Peyer's patch (tissue), 4 donors: ENCODE results near the gene ENPP3. TPM values are rescaled to one million over a fixed set of nuclear protein-coding genes. Genes with fewer than 3 reads are reported as not detected.

ENCODE experiments used
- DNase-seq, 3 donors: peaks; one replicate each; pipeline ENCODE4 v3.0.0-alpha.2; 2017 to 2019
- H3K27ac ChIP-seq, 4 donors: fragments of 200-600 bp; sonication (generic); one replicate each; pipeline ENCODE4 v1.5.1; 2016 to 2019
- H3K27me3 ChIP-seq, 2 donors: fragments of 200-600 bp; sonication (generic); one replicate each; pipeline ENCODE4 v1.5.1; 2019
- H3K36me3 ChIP-seq, 3 donors: fragments of 200-600 bp; sonication (generic); one replicate each; pipeline ENCODE4 v1.5.1; 2016 to 2019
- H3K4me1 ChIP-seq, 4 donors: fragments of 200-600 bp; sonication (generic); one replicate each; pipeline ENCODE4 v1.5.1; 2016 to 2019
- H3K4me3 ChIP-seq, 4 donors: fragments of 200-600 bp; sonication (generic); 1 replicate in 3 of 4; 2 replicates in 1 of 4; pipeline ENCODE4 v1.5.1; 2016 to 2019; ENCODE audit warnings: mild to moderate bottlenecking in 1 of 4
- H3K9me3 ChIP-seq, 4 donors: fragments of 200-600 bp; sonication (generic); one replicate each; pipeline ENCODE4 v1.5.1; 2016 to 2019; ENCODE audit warnings: mild to moderate bottlenecking in 1 of 4
- POLR2A ChIP-seq, 2 donors: fragments of 450-650 bp; IDR thresholded peaks; one replicate each; pipeline ENCODE4 v1.5.1; 2017; ENCODE audit warnings: antibody characterized with exemption in 2 of 2, mild to moderate bottlenecking in 2 of 2, moderate library complexity in 2 of 2
- total RNA-seq, 4 donors: library from RNA; depleted of rRNA; stranded (reverse); fragments of >200 nt; gene quantifications; one replicate each; pipeline ENCODE4 v1.1.0, GENCODE V29; 2016
- TF ChIP-seq, protein P1 (sequence below), 6 experiments: fragments of 450-650 bp in 4 of 6; fragments of 200-600 bp in 2 of 6; sonication (generic) in 1 of 6; IDR thresholded peaks; one replicate each; pipeline ENCODE4 v1.5.1; 2017 to 2019; ENCODE audit warnings: antibody characterized with exemption in 6 of 6, mild to moderate bottlenecking in 3 of 6, moderate library complexity in 1 of 6

The ENPP3 gene
- total RNA-seq, 4 donors from 2014 or later, result 4.1 to 27.2 (median 18.0) TPM

DNA sequence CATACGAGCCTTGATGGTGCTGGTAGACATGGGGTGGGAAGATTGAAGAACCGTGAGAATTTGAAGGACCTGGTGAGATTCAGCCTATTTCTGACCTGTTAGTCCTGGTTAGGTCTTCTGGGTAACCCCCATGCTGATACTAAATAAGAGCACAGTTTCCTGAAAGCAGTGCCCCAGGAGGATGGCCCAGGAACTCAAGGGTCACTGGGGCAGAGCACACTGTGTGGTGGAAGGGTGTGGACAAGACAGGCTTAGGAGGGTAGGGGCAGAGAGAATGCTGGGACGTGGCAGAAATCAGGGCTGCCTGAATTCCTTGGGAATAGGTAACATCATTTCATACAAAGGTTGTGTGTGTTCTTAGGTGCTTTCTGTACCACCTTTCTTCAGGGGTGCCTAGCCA, 138.8 kb downstream of the ENPP3 start:
- H3K27ac ChIP-seq, result no peak overlapping the region
- no peaks in the 10 kb centered on the region for H3K27me3 ChIP-seq
- no peak overlapping the region for H3K4me3 ChIP-seq
- no peak for DNase-seq
- no peaks in the 10 kb centered on the region for H3K36me3 ChIP-seq
- H3K9me3 ChIP-seq, result no peaks in the 10 kb centered on the region
- TF ChIP-seq, protein P1, sequence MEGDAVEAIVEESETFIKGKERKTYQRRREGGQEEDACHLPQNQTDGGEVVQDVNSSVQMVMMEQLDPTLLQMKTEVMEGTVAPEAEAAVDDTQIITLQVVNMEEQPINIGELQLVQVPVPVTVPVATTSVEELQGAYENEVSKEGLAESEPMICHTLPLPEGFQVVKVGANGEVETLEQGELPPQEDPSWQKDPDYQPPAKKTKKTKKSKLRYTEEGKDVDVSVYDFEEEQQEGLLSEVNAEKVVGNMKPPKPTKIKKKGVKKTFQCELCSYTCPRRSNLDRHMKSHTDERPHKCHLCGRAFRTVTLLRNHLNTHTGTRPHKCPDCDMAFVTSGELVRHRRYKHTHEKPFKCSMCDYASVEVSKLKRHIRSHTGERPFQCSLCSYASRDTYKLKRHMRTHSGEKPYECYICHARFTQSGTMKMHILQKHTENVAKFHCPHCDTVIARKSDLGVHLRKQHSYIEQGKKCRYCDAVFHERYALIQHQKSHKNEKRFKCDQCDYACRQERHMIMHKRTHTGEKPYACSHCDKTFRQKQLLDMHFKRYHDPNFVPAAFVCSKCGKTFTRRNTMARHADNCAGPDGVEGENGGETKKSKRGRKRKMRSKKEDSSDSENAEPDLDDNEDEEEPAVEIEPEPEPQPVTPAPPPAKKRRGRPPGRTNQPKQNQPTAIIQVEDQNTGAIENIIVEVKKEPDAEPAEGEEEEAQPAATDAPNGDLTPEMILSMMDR (IDR thresholded peaks at IDR 0.05), result no peak
- no peak for TF ChIP-seq POLR2A (IDR thresholded peaks at IDR 0.05)
- no peaks in the 10 kb centered on the region for H3K4me1 ChIP-seq

DNA sequence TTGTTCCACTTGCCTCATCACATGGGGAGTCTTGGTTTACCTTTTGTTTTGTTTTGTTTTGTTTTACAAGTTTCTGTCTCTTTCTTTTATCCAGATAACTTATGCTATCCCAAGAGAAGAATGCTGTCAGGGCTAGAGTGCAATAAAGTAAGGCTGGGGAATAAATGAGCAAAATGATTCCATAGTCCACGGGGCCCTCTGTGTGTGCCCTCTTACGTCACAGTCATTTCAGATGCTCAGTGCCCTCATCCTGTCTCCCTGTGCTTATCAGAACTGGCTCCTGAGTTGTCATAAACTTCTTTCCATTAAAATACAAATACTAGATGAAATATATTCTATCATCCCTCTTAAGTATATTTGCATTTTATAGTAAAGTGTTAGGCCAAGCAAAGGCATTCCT, 139.9 kb downstream of the ENPP3 start:
- peak in 1 of 3 donors; percentile 77 for DNase-seq
- no peak for TF ChIP-seq POLR2A (IDR thresholded peaks at IDR 0.05)
- TF ChIP-seq, protein P1 (IDR thresholded peaks at IDR 0.05), result peak in 2 of 6 experiments; percentile 12 to 18
- H3K9me3 ChIP-seq, result no peaks in the 10 kb centered on the region
- H3K27ac ChIP-seq, result peak overlapping the region in 1 of 4 donors; percentile 53
- H3K4me3 ChIP-seq, result no peak overlapping the region
- H3K36me3 ChIP-seq, result no peaks in the 10 kb centered on the region
- no peaks in the 10 kb centered on the region for H3K4me1 ChIP-seq
- no peaks in the 10 kb centered on the region for H3K27me3 ChIP-seq

DNA sequence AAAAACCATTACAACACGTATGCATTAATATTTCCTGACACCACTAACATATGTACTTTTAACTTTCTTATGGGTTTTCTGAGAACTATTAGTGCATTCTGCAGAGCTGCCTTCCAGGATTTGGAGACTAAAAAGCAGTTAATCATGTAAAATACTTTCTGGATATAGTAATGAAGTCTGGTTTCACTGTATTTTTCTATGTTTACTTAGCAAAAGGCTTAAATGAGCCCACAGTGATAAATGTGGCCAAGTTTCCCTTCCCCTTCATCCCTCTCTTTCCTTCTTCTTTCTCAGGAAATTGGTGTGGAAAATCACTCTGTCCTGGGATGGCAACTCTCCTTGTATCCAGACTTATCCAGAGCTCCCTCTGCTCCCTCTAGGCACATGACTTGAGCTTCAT, 141.1 kb downstream of the ENPP3 start:
- Histone ChIP-seq H3K4me1 (no peaks in the 10 kb centered on the region), H3K4me3 (no peak overlapping the region), H3K36me3 (no peaks in the 10 kb centered on the region), H3K27ac (no peak overlapping the region), H3K27me3 (no peaks in the 10 kb centered on the region), H3K9me3 (no peaks in the 10 kb centered on the region)
- TF ChIP-seq POLR2A (IDR thresholded peaks at IDR 0.05), result no peak
- TF ChIP-seq, protein P1 (IDR thresholded peaks at IDR 0.05), result no peak
- no peak for DNase-seq

DNA sequence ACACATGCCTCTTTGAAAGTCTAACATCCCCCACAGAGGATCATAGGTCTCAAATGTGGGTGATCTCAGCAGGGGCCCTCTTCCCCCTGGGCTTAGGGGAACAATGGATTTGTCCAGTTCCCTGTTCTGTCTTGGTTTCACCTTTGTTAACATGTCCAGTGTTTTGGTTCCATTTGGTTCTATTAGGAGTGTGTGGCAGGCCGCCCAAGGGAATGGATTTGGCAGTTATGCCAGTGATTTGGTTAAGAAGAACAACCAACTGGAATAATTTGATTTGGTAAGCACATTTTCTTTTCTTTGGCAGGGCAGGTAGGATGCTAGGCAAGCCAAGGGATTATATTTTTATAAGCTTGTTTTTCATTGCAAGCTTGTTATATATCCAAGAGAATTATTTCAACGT, 142.2 kb downstream of the ENPP3 start:
- Histone ChIP-seq H3K4me3 (no peak overlapping the region), H3K4me1 (no peaks in the 10 kb centered on the region), H3K27ac (no peak overlapping the region), H3K9me3 (no peaks in the 10 kb centered on the region), H3K27me3 (no peaks in the 10 kb centered on the region), H3K36me3 (no peaks in the 10 kb centered on the region)
- no peak for DNase-seq
- no peak for TF ChIP-seq POLR2A (IDR thresholded peaks at IDR 0.05)
- TF ChIP-seq, protein P1 (IDR thresholded peaks at IDR 0.05), result no peak

DNA sequence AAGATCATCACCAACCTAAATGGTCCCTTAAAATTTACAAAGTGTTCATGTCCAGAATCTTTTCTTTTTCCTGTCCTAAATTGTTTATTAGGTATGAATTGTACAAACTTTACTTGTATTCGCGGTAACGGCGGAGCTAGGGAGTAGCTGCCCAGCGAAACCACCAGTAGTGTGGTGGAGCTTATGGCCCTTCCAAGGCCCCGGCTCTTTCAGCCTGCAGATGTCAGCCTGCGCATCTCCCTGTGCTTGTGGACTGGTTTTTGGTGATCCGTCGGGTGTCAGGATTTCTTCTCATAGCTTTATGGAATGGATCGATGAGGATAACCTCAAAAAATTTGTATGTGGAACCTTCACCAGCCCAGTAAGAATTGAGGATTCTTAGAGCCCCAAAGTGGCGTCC, 143.5 kb downstream of the ENPP3 start:
- Histone ChIP-seq H3K9me3 (no peaks in the 10 kb centered on the region), H3K27ac (no peak overlapping the region), H3K4me3 (no peak overlapping the region), H3K27me3 (no peaks in the 10 kb centered on the region), H3K4me1 (no peaks in the 10 kb centered on the region), H3K36me3 (no peaks in the 10 kb centered on the region)
- TF ChIP-seq, protein P1 (IDR thresholded peaks at IDR 0.05), result no peak
- TF ChIP-seq POLR2A (IDR thresholded peaks at IDR 0.05), result no peak
- no peak for DNase-seq

DNA sequence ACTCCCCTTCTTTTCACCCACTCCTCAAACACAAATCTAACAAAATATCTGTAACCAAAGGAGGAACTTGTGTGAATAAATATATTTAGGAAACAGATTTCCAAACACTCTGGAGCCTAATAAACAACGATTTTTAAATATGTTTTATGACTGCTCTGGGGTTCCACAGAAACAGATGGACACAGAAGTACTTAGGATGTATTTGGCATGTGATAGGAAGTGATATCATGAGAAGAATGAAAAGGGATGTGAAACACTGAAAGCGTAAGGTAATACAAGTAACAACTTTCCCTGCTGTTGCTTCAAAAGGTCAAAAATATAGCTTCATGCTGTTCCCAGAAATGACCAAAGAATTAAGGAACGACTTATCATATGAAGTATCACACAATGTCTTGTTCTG, 144.6 kb downstream of the ENPP3 start:
- no peak overlapping the region for H3K4me3 ChIP-seq
- H3K9me3 ChIP-seq, result no peaks in the 10 kb centered on the region
- TF ChIP-seq, protein P1 (IDR thresholded peaks at IDR 0.05), result no peak
- no peak for TF ChIP-seq POLR2A (IDR thresholded peaks at IDR 0.05)
- H3K27ac ChIP-seq, result no peak overlapping the region
- no peak for DNase-seq
- H3K27me3 ChIP-seq, result no peaks in the 10 kb centered on the region
- H3K36me3 ChIP-seq, result no peaks in the 10 kb centered on the region
- H3K4me1 ChIP-seq, result no peaks in the 10 kb centered on the region
